ENCODE results near the gene SPATA32.

DNA sequence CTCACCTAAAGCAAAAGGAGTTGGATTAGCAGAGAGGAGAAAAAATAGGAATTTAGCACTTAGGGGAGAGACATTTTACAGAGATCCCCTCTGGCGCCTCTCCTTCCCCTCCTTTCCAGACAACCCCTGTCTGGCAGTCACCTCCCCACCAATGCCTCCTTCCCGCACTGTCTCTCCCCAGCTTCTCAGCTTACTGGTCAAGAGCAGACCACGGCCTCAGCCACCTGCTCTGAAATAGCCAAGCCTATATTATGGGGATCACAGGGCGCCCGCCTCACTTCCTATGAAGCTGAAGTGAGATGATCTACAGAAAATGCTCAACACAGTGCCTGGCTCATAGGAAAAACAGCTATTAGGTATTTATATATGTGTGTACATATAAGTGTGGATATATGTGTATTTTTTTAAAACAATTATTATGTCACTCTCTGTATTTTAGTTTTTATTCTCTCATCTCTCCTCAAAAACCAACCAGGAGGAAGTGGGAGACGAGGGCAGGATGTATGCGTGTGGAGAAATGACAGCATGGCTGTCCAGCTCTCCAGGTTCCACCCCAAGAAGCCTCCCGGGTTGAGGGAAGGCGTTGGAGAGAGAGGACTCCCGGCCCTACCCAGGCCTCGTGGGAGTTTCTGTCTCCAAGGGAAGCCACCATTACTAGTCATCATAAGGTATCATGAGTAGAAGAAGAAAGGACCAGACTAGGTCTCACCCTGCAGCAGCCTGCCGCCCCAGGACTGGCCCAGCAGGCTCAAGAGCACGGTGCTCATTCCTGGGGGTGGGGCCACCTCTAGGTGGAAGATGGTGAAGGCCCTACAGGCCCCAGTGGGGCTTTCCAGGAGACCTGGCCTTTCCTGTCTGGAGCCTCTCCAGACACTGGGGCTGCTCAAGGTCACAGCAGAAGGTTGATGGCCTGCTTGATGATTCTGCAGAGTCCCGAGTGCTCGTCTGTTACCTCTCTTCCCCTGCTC, 27.7 kb upstream of the SPATA32 start:
- TF ChIP-seq, protein P1, sequence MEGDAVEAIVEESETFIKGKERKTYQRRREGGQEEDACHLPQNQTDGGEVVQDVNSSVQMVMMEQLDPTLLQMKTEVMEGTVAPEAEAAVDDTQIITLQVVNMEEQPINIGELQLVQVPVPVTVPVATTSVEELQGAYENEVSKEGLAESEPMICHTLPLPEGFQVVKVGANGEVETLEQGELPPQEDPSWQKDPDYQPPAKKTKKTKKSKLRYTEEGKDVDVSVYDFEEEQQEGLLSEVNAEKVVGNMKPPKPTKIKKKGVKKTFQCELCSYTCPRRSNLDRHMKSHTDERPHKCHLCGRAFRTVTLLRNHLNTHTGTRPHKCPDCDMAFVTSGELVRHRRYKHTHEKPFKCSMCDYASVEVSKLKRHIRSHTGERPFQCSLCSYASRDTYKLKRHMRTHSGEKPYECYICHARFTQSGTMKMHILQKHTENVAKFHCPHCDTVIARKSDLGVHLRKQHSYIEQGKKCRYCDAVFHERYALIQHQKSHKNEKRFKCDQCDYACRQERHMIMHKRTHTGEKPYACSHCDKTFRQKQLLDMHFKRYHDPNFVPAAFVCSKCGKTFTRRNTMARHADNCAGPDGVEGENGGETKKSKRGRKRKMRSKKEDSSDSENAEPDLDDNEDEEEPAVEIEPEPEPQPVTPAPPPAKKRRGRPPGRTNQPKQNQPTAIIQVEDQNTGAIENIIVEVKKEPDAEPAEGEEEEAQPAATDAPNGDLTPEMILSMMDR (IDR thresholded peaks at IDR 0.05): no peak
- TF ChIP-seq POLR2A (IDR thresholded peaks at IDR 0.05): no peak

Measured in thyroid gland (tissue), 4 donors.